A549 (cell line): Measurements from ENCODE around the gene MARK3.

Experiments used
- E2F6 ChIP-seq: IDR thresholded peaks from 2 replicates; pipeline ENCODE4 v1.6.1; 2012; ENCODE audit warnings: low read depth, borderline replicate concordance
- ESRRA ChIP-seq: fragments of 150-350 bp; IDR thresholded peaks from 2 replicates; pipeline ENCODE4 v1.6.1; 2014; ENCODE audit warnings: mild to moderate bottlenecking, low read length, borderline replicate concordance
- FOSB ChIP-seq: fragments of 250-450 bp; sonication (Bioruptor Pico); IDR thresholded peaks from 2 replicates; pipeline ENCODE4 v1.5.0; 2020; ENCODE audit warnings: mild to moderate bottlenecking, moderate library complexity
- TF ChIP-seq, protein P1 (sequence below): fragments of >200 bp; sonication (Bioruptor Twin); formaldehyde crosslinking; IDR thresholded peaks from 3 replicates; pipeline ENCODE4 v1.5.1; 2016
- TF ChIP-seq, protein P2 (sequence below): IDR thresholded peaks from 2 replicates; pipeline ENCODE4 v1.6.1; 2012
- TF ChIP-seq, protein P3 (sequence below): IDR thresholded peaks from 2 replicates; pipeline ENCODE4 v1.6.1; 2012

DNA sequence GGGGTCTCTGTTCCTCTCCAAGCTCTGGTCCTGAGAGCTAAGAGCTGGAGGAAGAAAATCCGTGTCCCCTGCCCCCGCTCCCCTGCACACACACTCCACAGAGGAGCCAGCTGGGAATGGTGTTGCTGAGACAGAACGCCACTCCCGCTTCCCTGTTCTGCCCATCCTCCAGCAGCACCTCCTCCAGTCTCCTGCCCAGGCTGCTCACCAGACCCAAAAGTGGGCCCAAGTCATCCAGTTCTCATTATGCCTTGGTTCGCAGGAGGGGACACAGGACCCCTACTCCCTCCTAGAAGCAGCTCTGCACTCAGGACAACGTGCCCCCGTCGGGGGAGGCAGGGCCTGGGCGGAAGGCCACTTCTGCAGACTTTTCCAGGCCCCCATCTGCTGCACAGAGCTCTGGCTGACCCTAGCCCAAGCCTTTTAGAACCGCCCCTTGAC is 143.0 kb downstream of the MARK3 start:
- no peak for TF ChIP-seq FOSB (CRISPR knock-in tag)
- TF ChIP-seq, protein P1, sequence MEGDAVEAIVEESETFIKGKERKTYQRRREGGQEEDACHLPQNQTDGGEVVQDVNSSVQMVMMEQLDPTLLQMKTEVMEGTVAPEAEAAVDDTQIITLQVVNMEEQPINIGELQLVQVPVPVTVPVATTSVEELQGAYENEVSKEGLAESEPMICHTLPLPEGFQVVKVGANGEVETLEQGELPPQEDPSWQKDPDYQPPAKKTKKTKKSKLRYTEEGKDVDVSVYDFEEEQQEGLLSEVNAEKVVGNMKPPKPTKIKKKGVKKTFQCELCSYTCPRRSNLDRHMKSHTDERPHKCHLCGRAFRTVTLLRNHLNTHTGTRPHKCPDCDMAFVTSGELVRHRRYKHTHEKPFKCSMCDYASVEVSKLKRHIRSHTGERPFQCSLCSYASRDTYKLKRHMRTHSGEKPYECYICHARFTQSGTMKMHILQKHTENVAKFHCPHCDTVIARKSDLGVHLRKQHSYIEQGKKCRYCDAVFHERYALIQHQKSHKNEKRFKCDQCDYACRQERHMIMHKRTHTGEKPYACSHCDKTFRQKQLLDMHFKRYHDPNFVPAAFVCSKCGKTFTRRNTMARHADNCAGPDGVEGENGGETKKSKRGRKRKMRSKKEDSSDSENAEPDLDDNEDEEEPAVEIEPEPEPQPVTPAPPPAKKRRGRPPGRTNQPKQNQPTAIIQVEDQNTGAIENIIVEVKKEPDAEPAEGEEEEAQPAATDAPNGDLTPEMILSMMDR = no peak
- TF ChIP-seq, protein P2, sequence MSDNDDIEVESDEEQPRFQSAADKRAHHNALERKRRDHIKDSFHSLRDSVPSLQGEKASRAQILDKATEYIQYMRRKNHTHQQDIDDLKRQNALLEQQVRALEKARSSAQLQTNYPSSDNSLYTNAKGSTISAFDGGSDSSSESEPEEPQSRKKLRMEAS = no peak
- no peak for TF ChIP-seq E2F6
- TF ChIP-seq ESRRA = no peak
- TF ChIP-seq, protein P3, sequence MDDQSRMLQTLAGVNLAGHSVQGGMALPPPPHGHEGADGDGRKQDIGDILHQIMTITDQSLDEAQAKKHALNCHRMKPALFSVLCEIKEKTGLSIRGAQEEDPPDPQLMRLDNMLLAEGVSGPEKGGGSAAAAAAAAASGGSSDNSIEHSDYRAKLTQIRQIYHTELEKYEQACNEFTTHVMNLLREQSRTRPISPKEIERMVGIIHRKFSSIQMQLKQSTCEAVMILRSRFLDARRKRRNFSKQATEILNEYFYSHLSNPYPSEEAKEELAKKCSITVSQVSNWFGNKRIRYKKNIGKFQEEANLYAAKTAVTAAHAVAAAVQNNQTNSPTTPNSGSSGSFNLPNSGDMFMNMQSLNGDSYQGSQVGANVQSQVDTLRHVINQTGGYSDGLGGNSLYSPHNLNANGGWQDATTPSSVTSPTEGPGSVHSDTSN = no peak
